Lung microvascular endothelial cell (primary cell): ENCODE results near the gene MOCS2. TPM values are rescaled to one million over a fixed set of nuclear protein-coding genes. Genes with fewer than 3 reads are reported as not detected.
"Not testable (repeated sequence)": the region's sequence is repeated elsewhere in the genome, so short reads cannot be mapped to it uniquely, and the experiment has no call there.

Experiments
- DNase-seq, 2 donors: peaks; one replicate each; pipeline versions ENCODE4 v3.0.0 to v3.0.0-alpha.2; 2010; ENCODE audit warnings: low read depth in 2 of 2
- total RNA-seq: library from RNA; depleted of rRNA; stranded (reverse); fragments of >200 nt; gene quantifications from 2 replicates; pipeline ENCODE4 v1.2.1, GENCODE V29; 2014

The MOCS2 gene, protein sequence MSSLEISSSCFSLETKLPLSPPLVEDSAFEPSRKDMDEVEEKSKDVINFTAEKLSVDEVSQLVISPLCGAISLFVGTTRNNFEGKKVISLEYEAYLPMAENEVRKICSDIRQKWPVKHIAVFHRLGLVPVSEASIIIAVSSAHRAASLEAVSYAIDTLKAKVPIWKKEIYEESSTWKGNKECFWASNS
- 15.5 and 17.0 TPM in 2 replicates for total RNA-seq

DNA sequence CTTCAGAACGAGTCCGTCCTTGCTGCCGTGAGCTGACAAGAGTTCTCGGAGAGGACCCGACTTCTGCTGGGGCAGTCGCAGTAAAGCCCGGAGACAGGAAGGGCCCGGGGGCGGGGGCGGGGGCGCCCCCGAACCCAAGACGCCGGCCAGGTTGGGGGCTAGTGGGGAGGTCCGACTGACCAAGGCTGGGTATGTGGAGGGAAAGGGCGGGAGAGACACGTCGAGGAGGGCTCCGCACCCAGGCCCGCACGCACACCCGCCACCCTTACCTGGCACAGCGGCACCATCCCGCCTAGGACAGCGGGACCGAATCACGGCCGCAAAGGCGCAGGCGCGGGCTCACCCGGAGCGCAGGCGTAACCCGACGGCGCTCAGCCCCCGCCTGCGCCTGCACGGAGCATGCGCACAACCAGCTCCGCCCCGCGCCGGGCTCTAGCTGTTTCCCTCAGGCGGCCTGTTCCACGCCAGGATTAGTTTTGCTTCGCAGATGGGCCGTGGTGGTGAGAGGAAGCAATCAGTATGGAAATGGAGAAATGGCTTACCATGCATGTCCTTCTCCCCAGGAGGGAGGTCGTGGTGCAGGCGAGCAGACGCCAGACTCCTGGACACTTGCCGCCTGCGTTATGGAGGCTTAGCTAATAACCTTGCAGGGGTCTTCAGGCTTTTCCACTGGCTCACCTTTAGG, at the start of gene MOCS2:
MOCS2 (minus strand) TSS at position 315 of the 685 bp plus-strand sequence. CDS start 2,583 bp downstream, outside the sequence.
- DNase-seq: peak; percentile 91 to 96

DNA sequence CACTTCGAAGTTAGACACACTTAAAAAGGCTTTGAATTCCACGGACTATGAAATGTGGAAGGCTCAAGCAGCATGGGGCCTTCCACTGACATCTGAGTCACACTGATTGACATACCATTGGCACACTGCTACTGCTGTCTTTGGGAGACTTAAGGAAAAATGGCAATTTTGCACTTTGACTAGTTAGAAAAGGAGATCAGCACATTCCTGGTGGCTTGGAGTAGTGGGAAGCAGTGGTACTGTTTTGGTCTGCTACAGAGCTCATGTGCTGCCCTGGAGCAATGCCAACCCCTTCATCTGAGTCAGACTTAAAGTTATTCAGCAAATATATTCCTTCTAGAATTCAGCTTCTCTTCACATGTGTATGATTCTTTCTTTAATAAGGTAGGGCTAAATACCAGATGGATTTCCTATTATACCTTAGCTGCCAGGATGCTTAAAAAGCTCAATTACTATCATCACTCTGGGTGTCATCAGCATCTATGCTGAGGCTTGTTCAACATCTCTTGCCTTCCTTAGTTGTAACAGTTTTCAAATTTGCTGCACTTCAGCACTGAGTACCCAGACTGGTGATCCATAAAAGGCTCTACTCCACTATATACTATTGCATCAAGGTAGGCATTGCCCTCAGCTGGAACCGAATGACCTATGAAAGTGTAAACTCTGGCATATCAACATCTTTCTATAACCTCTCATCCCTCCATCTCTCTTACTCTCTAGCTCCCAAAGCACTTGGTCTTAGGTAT, 42.3 kb upstream of the MOCS2 start:
- DNase-seq: peak in 1 of 2 donors; percentile 52

DNA sequence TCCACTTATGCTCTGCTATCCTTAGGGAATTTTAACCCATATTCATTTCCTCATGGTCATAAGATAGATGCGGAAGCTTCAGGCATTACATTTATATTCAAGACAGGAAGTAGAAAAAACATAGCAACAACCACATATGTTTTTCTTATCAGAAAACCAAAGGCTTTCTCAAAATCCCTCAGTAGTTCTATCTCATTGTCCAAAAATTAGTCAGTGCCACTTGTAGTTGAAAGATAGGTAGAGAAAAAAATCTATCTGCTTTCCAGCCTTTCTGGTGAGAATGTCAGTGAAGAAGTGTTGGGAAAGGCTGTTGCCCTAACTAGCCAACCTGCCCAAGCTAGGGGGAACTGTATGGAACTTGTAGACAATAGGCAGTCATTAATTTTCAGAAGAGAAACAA, 23.5 kb upstream of the MOCS2 start:
- no peak for DNase-seq

DNA sequence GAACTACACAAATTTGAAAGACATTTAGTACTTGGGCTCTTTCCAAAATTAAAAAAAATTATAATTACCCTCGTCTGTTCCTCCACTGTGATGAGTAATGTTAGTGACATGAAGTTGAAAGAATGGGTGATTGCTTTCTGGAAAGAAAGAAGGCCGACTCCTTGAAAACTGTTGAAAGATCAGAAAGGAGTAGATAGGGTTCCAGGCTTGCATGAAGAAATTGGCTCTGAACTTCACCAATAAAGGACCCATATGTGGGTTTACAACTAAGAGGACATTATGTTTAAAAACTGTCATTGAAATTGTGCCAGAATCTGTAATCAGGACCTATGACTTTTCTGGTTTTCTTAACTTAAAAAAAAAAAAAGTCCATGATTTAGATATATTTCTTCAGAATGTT, 20.7 kb upstream of the MOCS2 start:
- DNase-seq: no peak

DNA sequence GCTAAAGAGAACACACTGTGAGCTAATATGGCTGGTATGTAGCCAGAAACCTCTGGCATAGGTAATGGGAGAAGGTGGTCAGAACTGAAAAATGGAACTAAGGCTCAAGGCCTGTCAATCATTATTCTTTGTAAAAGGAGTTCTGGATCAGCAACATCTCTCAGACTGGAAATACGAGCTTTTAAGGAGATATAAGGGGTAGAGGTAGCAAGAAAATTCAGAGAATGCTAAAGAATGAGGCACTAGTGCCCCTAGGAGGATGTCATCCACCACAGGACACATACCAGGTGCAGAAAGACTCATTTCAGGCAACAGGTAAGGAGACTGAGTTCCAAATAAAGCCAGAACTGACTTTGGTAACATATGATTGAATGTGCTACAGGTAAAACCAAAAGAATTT, 18.9 kb upstream of the MOCS2 start:
- no peak for DNase-seq

DNA sequence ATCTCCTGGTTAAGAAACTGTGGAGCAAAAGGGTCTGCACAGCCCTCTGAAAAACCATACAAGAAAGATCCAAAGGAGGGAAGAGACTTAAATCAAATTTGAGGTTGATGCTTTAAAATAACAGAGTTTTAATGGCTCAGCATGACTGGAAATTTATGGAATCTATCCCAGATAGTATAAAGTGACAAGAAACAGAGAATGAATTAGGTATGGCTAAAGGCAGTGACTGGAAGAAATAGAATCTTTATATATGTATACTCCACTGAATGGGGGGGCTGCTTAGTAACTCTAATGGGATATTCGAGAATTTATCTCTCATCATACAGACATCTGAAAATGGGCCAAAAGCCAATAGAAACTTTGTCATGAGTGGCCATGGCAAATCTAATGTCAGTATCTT, 17.6 kb upstream of the MOCS2 start:
- DNase-seq: no peak

DNA sequence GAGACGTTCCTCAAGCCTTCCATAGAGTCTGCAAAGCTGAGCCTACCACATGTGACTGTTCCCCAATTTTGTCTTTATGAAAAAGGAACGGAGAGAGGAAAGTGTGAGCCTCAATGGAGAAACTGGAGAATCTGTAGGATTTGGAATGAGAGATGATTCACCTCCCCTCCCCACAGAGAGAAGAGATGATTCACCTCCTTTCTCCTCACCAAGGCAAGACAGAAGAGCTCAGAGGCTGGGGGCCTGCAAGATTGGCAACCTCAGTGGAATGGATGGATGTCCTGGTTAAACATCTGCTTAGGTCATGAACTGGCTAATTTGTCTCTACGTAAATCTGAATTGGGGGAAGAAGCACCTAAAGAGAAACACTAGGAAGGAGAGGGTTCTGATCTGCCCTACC, 17.0 kb upstream of the MOCS2 start:
- peak in 1 of 2 donors; percentile 6 for DNase-seq

DNA sequence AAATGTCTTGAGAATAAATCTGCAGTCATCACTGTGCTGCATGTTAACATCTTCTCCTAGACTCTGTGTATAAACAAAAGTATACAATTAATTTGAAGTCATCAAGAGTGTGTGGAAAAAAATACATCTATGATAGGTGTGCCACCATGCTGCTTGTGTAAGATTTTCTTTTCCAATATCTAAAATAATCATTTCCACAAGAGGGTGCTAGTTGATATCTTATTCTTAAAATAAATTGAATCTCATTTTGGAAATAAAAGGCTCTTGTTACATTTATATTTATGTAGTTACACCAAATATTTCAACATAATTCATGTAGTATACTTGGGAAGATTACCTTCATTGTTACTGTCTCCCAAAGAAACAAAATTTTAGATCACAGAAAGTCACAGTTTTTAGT, 14.1 kb upstream of the MOCS2 start:
- DNase-seq: peak in 1 of 2 donors; percentile 21

DNA sequence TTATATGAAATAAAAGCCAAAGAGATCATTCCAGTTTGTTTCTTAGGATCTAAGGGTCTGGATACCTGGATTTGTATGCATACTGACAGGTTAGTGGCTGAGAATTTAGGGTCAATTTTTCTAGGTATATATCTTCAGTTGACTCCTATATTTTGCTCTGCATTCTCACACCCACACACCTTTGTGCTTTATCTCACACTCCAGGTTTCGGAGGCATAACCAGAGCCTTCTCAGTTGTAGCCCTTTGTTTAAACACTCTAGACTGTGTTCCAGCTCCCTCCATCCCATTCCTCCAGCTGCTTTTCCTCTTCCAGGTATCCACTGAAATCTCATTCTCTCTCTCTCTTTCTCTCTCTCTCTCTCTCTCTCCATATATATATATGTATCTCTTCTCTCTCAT, 10.6 kb upstream of the MOCS2 start:
- DNase-seq: no peak

DNA sequence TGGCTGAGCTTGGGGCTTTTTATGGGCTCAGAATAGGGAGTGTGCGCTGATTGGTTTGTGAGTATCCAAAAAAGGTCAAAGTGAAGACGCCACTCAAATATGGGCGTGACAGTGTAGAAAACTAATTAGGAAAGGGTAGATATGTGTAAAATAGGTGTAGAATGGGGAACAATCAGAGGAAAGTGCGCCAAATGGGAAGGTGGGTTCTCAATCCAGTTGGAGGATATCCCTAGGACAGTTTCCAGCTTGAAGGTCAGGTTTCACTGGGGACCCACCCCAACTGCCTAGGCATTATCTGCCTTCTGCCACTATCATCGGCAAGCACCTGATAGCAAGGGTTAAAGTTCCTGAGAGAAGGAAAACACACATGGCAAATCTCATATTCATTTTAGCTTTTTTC, 9.3 kb upstream of the MOCS2 start:
- no peak for DNase-seq

DNA sequence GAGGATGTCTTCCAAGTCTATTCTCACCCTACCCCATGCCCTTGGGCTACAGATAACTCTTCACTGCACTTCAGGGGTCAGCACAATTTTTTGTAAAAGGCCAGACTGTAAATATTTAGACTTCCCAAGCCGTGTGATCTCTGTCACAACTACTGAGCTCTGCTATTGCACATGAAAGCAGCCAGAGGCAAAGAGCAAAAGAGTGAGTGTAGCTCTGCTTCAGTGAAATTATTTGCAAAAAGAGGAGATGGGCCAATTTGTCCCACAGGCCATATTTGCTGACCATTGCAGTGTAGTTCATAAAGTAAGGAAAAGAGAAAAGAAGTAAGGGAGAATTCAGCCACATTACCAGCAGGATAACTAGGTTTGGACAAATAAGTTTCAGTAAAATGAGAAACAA, 7.0 kb upstream of the MOCS2 start:
- DNase-seq: no peak

DNA sequence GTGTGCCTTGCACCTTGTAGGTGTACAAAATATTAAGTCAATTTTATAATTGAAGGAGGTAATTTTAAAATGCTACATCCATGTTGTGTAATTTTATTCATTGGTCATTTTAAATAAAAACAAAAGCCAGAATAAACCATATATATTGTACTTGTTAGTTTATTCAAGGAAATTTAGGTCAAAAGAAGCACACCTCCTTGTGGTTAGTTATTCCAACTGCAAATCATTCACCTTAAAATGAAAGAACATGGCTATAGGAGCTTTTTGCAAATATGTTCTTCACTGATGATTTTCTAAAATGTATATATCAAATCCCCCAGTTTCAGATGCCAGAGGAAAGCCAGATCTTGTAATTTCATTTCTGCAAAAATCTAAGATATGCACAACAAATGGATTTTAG, 5.4 kb upstream of the MOCS2 start:
- DNase-seq: peak; percentile 40 to 41

DNA sequence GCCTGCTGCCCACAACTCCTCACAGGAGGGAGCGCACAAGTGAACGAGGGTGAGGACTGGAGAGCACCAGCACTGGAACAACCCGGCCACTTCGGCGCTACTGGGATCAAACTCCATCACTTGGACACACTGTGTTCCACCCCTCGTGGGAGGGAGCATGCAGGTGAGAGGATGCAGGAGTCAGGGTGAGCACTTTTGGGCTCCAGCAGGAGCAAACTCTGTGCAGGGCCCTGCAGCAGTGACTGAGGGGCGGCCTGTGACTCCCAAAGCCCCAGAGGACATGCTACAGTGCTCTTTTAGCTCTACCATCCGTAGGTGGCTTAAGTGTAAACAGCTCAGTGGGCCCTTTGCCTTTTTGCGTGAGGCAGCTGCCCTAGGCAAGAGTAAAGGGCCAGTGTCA, 4.4 kb upstream of the MOCS2 start:
- DNase-seq: no peak

DNA sequence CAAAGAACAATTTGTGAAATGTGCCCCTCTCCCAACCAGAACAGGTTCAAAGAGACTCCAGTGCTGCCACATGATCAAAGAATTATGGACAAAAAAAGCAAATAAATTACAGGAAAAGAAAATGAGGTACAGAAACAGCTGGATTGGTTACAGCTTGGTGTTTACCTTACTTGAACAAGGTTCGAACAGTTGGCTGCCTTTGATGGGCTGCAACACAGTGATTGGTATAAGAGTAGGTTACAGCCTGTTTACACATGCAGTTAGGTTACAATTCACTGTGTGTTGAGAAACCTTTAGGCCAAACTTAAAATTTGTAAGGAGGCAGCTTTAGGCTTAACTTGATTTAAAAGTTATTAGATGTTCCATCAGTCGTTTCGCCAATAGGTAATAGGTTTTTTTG, 3.4 kb upstream of the MOCS2 start:
- DNase-seq: no peak

DNA sequence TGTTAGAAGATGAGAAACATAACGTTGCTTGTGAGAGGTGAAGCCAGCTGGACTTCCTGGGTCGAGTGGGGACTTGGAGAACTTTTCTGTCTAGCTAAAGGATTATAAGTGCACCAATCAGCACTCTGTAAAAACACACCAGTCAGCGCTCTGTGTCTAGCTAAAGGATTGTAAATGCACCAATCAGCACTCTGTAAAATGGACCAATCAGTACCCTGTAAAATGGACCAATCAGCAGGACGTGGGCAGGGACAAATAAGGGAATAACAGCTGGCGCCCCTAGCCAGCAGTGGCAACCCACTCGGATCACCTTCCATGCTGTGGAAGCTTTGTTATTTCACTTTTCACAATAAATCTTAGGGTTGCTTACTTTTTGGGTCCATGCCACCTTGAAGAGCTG, 2.8 kb upstream of the MOCS2 start:
- DNase-seq: not testable (repeated sequence)

DNA sequence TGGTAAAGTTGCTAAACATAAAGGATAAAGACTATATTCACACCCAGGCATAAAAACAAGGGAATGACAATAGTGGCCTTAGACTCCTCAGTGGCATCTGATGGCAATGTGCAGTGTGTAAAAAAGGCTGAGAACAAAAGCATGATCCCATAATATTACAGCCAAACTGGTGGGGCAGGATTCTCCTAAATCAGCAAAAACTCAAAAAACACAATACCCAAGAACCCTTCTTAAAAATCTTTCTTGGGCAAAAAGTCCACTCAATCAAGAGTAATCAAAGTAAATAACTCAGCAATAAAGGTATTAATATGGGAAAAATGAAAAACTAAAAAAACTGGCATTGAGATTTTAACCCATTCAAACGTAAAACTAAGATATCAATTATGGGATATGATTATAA, 1.6 kb upstream of the MOCS2 start:
- no peak for DNase-seq

DNA sequence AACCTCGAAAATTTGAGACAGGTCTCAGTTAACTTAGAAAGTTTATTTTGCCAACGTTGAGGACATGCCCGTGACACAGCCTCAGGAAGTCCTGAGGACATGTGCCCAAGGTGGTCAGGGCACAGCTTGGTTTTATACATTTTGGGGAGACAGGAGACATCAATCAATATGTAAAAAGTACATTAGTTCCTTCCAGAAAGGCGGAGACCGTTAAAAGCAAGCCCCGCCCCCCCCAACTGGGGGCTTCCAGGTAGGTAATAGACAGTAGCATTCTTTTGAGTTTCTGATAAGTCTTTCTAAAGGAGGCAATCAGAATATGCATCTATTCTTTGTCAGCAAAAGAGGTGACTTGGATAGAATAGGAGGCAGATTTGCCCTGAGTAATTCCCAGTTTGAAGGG, 599 bp upstream of the MOCS2 start:
- no peak for DNase-seq

DNA sequence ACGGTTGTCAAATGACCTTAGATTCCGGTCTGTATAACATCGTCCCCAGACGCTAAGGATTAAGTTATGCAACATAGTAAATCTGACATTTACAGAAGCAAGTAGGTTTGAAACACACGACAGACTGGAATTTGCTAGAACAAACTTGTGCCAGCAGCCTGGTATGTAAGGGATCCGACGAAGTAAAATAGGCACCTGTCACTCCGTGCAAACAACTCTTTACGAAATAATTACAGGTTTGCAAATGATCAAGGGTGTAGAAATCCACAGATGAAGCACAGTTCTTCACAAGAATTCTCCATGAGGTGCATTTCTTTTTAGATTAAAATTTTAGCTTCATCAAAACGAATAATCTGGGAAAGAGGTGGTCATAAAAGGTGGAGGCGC, 508 bp downstream of the MOCS2 start:
- peak; percentile 23 to 26 for DNase-seq

DNA sequence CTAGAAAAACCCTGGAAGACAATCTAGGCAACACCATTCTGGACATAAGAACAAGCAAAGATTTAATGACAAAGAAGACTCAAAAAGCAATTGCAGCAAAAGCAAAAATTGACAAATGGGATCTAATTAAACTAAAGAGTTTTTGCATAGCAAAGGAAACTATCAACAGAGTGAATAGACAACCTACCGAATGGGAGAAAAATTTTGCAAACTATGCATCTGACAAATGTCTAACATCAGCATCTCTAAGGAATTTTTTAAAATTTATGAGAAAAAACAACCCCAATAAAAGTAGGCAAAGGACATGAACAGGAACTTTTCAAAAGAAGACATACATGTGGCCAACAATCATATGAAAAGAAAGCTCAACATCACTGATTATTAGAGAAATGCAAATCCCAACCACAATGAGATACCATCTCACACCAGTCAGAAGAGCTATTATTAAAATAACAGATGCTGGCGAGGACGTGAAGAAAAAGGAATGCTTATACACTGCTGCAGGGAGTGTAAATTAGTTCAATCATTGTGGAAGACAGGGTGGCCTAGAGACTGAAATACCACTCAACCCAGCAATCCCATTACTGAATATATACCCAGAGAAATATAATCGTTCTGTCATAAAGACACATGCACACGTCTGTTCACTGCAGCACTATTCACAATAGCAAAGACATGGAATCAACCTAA, 3.8 kb downstream of the MOCS2 start:
- no peak for DNase-seq

DNA sequence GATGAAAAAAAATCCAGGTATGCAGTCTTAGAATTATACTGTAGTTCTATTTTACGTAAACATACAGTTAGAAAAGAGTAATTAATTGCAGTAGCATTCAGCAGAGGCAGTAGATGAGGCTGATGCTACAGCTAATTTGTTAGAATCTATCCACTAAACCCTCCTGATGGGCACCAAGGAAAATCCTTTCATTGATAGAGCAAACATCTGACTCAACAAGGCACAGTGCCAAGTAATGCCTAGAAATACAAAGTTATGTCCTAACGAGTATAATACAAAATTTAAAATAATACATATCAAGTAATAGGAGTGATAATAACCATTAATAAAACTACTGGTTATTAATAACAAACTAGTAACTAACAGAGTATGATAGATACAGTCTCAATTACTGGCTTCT, 9.0 kb downstream of the MOCS2 start:
- no peak for DNase-seq

DNA sequence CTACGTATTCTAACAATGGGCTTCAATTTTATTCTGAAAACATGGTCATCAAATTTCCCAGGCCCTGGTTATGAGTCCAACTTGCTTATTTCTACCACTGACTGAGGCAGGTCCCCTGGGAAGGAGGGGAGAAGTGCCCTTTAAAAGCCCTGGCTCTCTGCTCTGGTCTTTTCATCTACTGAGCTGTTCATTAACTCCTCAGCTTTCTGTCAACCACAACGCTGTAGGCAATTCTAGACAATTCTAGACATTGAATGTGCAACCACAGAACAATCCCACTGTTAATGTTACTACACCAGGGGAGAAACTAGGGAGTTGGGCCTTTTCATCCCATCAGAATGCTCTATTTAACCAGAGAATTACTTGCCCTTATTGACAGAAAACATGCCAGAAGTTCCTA, 10.0 kb downstream of the MOCS2 start:
- no peak for DNase-seq

DNA sequence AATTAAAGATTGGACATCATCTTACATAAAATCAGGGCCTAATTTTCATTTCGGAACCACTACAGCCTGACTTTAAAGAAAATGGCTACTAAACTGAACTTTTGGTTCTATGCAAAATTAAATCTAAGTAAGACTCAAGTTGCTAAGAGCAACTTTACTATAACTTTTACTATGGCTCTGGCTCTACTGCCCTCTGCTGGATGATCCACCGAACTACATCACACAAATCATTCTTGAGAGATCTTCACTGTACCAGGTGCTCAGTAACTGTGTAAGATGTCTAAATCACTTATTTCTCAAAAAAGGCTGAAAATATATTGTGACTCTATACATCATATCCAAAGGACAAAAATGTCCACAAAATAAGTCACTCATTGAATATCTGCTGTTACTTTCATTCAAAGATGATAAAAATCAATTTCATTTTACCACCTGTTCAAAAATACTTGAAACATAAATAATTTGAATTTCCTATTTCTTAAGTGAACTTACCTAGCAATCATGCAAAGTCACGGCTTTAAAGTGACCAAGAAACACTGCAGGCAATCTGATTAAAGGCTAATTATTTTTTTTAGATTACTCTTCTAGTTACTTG, 13.5 kb downstream of the MOCS2 start:
- peak; percentile 75 to 77 for DNase-seq
